ENCODE data around the gene GABRB1. TPM values are rescaled to one million over a fixed set of nuclear protein-coding genes. Genes with fewer than 3 reads are reported as not detected.

Gene GABRB1
- total RNA-seq, 2 donors from 2014 or later = 0.82 TPM; not detected in 1

DNA sequence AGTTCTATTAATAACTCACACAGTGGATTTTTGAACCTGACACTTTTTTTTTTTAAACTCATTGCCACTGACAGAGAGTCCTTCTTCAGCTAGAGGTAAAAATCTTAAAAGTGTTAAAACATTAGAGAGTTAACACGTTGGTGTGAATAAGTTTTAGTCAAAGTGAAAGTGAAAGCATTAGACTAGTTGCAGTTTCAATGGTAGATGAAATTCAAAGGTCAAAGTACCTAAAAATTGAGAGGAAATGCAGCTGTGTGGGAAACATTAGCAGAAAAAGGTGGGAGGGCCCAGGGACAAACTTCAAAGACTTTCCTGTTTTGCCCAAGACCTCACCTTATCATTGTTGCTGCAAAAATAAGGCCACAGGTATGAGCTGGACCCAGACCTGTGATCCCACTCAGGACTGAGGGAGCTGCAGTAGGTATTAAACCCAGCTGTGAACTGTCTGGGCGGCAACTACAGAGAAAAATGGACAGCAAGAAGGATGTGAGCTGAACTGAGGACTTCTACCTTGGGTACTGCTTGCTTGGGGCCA, 20.4 kb upstream of the GABRB1 start:
- H3K27me3 ChIP-seq = no peaks in the 10 kb centered on the region
- DNase-seq = no peak
- TF ChIP-seq, protein P1, sequence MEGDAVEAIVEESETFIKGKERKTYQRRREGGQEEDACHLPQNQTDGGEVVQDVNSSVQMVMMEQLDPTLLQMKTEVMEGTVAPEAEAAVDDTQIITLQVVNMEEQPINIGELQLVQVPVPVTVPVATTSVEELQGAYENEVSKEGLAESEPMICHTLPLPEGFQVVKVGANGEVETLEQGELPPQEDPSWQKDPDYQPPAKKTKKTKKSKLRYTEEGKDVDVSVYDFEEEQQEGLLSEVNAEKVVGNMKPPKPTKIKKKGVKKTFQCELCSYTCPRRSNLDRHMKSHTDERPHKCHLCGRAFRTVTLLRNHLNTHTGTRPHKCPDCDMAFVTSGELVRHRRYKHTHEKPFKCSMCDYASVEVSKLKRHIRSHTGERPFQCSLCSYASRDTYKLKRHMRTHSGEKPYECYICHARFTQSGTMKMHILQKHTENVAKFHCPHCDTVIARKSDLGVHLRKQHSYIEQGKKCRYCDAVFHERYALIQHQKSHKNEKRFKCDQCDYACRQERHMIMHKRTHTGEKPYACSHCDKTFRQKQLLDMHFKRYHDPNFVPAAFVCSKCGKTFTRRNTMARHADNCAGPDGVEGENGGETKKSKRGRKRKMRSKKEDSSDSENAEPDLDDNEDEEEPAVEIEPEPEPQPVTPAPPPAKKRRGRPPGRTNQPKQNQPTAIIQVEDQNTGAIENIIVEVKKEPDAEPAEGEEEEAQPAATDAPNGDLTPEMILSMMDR (IDR thresholded peaks at IDR 0.05) = no peak
- no peaks in the 10 kb centered on the region for H3K36me3 ChIP-seq
- no peak overlapping the region for H3K9ac ChIP-seq (ENCODE audit: low read depth in 2 of 2, low read length in 2 of 2)
- H3K4me3 ChIP-seq = no peak overlapping the region
- H3K27ac ChIP-seq = no peak overlapping the region
- H3K9me3 ChIP-seq = no peaks in the 10 kb centered on the region
- H3K4me1 ChIP-seq = peaks cover 3% of the 10 kb centered on the region
- intact Hi-C loops (cut with DNase I) = no loop called here

DNA sequence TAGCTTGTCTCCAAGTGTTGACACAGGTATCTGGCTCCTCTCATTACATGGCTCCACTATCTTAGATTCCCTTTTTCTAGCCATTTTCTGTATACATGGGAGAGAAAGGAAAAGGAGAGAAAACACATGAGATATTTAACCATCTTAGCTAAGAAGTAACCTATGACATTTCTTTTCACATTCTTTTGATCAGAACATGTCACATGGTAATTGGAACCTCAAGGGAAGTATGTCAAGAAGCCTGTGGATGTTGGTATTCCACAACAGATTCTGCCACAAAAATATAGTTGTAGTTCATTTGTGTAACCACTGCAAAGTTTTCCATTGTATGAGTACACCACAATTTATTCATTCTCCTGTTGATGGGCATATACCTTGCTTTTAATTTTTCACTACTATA, 18.7 kb upstream of the GABRB1 start:
- Histone ChIP-seq H3K36me3 (no peaks in the 10 kb centered on the region), H3K4me1 (peaks cover 3% of the 10 kb centered on the region), H3K4me3 (no peak overlapping the region), H3K27me3 (no peaks in the 10 kb centered on the region), H3K27ac (no peak overlapping the region), H3K9me3 (no peaks in the 10 kb centered on the region), H3K9ac (ENCODE audit: low read depth in 2 of 2, low read length in 2 of 2) (no peak overlapping the region)
- TF ChIP-seq, protein P1 (IDR thresholded peaks at IDR 0.05) = no peak
- intact Hi-C loops (cut with DNase I) = no loop called here
- no peak for DNase-seq

DNA sequence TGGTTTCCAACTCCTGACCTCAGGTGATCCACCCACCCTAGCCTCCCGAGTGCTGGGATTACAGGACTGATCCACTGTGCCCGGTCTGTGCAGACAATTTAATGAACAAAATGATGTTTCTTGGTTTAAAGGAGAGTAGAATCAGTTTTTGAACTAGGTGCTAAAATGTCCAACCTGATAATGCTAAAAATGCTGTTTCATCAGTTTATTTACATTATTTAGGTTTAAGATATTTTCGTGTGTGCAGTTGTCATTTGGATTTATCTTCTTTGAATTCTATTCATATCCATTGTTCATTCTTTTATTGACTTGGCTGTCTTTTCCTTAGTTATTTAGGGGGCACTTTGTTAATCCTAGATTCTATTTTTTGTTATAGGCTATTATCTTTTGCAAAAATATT, 18.0 kb upstream of the GABRB1 start:
- H3K9me3 ChIP-seq = no peaks in the 10 kb centered on the region
- H3K4me1 ChIP-seq = peaks cover 3% of the 10 kb centered on the region
- H3K9ac ChIP-seq (ENCODE audit: low read depth in 2 of 2, low read length in 2 of 2) = no peak overlapping the region
- TF ChIP-seq, protein P1 (IDR thresholded peaks at IDR 0.05) = no peak
- no peaks in the 10 kb centered on the region for H3K36me3 ChIP-seq
- no peak for DNase-seq
- H3K27me3 ChIP-seq = no peaks in the 10 kb centered on the region
- intact Hi-C loops (cut with DNase I) = no loop called here
- no peak overlapping the region for H3K4me3 ChIP-seq
- no peak overlapping the region for H3K27ac ChIP-seq

DNA sequence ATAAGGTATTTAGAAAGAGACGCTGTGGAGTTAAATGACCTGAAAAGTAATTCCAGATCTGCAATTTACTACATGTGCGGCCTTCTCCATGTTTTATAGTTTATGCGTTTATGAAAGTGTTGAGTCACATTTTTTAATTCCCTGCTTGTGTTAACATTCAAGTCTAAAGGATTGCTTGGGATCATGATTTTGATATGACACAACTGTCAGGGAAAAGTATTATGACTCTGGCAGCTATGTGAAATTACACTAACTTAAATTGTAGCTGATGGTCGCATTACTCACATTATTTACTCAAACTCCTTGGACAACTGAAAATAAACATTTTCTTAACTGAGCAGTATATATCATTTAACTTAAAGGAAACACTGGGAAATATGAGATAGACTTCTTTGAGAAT, 14.3 kb upstream of the GABRB1 start:
- no peak overlapping the region for H3K4me3 ChIP-seq

DNA sequence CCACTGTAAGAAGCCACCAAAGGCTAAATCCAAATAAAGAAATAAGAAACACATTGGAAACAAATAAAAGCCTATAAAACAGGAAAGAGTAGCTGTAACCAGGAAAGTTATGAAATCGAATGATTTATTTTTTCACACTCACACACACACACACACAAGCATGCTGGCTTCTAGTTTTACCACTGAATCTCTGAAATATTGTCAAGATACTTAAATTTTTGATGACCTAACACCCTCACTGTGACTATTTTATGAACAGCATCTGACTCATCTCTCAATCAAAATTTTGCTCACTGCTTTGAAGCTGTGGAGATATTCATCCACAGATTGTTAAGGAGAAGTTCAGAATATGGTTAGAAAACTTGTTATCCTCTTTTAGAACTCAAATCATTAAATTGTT, 13.9 kb upstream of the GABRB1 start:
- TF ChIP-seq, protein P1 (IDR thresholded peaks at IDR 0.05) = no peak
- no peaks in the 10 kb centered on the region for H3K9me3 ChIP-seq
- intact Hi-C loops (cut with DNase I) = no loop called here

More for the DNA sequence above, 14.3 kb upstream of the GABRB1 start:
- H3K27me3 ChIP-seq = no peaks in the 10 kb centered on the region
- H3K9me3 ChIP-seq = no peaks in the 10 kb centered on the region
- intact Hi-C loops (cut with DNase I) = no loop called here
- no peak overlapping the region for H3K27ac ChIP-seq
- no peak for DNase-seq
- no peaks in the 10 kb centered on the region for H3K4me1 ChIP-seq
- no peaks in the 10 kb centered on the region for H3K36me3 ChIP-seq
- no peak overlapping the region for H3K9ac ChIP-seq (ENCODE audit: low read depth in 2 of 2, low read length in 2 of 2)
- TF ChIP-seq, protein P1 (IDR thresholded peaks at IDR 0.05) = no peak

More for the DNA sequence above, 13.9 kb upstream of the GABRB1 start:
- no peak overlapping the region for H3K9ac ChIP-seq (ENCODE audit: low read depth in 2 of 2, low read length in 2 of 2)
- H3K36me3 ChIP-seq = no peaks in the 10 kb centered on the region
- H3K27me3 ChIP-seq = no peaks in the 10 kb centered on the region
- no peak overlapping the region for H3K27ac ChIP-seq
- DNase-seq = no peak
- no peak overlapping the region for H3K4me3 ChIP-seq
- H3K4me1 ChIP-seq = no peaks in the 10 kb centered on the region

All from colonic mucosa (tissue), 4 donors.